Fibroblast of skin of right biceps (primary cell): ENCODE measurements around the gene SNF8.
A peak's percentile ranks its signal among the peaks of the same experiment; 100 is the strongest.

Source experiments
- DNase-seq: peaks from one replicate; pipeline ENCODE4 v3.0.0-alpha.2; 2013

The SNF8 gene

DNA sequence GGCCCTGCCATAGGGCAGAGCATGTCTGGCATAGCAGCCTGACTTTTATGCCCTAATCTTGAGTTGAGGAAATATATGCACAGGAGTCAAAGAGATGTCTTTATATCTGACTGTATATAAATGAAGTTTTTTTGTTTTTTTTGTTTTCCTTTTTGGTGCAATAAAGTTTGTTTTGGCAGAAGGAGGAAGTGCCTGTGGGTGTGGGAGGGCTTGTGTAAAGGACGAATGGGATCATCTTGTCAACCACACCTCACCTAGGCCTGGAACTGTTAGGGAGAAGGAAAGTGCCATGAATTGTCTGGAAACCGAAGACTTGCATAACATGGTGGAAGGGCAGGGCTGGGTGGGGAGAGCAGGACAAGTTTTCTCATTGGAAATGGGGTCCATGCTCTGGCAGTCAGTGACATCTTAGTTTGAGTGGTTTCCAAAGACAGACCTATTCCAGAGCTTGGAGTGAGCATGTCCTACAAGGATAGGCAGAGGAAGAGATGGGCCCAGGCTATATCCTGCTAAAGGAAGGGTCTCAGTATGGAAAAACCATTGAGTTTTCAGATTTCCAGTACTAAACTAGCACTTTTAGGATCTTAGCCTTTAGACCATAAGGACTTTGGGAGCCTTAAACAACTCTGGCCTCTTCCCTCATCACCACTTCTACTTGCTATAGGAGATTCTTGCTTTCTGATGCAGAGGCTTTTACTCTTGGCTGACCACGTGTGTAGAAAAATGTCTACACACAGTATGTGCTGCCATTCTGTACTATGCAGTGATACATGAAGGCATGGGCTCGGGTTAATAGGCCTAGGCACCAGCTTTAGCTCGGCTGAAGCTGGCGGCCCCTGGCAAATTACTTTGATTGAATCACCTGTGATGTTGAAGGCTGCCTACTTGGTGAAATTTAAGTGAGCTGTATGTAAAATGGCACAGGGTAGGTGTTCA lies 15.5 kb downstream of the SNF8 start:
- no peak for DNase-seq

DNA sequence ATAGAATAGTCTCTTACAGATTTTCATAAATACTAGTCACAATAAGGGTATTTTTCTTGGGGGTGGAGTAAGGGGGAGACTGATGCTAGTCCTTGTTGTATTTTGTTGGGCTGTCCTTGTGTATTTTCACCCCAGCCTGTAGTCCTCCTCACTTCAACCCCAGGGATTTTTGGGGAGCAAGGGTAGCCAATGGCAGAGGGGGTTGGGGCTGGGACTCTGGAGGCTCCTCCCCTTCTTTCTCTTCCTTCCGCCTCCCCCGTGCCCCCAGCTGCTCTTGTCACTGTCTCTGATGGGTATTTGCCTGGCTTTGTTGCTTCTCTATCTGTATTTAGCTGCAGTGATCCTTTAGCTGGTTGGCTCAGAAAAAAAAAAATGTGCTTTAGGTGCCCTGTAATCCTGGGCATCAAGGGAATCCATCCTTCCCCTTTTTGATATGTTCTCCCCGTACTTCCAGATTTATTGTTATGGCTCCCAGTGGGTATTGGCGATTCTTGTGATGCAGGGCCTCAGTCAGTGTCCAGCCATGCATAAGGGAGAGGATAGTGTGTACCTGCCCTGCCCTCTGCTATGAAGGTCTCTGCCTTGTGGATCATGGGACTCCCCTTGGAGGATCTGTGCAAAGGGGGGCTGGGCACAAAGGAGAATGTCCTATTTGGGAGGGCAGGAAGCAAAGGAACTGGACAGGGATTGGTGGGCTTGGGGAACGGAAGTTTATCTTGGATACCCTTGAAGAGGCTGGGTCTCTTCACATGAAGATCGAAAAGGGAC lies 16.5 kb downstream of the SNF8 start:
- DNase-seq: no peak

DNA sequence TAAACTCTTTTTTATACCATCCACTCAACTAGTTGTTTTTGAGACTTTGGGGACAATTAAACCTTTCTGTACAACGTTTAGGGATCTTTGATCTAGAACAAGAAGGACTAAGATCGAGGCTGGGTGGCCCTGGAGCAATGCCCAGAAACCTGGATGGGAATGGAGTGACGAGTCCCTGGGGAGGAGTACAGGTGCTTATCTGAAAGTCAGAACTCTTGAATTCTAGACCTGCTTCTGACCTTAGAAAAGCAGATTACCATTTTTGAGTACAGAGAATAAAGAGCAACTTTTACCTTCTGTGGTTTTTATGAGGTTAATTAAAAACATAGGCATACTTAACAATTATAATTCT lies 18.7 kb downstream of the SNF8 start:
- DNase-seq: no peak

DNA sequence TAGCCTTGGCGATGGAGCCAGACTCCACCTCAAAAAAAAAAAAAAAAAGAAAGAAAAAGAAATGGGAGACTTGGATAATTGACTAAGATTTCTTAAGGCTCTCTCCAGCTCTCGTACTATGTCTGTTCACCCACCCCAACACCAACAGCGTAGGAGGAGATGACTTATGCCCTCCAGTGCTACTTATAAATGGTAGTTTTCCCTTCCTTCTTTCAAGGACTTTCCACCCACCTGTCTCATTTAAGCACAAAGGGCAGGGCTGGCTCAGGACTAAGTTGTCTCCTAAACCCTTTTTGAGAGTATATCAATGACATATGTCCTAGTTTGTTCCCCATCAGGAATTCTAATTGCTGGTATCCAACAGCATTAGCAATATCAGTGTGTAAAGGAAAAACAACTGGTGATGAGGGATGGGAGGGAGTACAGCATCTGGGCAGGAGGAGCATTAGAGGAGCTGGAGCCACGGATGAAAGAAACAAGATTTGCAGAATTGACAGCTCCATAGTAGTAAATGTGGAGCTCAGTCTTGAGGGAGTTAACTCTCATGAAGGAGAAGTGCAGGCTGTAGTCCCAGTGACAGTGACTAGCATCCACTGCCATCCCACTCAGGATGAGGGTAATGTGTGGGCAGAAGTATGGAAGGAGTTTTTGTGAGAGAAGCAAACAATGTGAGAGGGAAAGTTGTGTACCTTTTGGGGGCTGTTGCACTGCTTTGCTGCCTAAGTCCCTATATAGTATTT lies 19.2 kb downstream of the SNF8 start:
- DNase-seq: no peak

DNA sequence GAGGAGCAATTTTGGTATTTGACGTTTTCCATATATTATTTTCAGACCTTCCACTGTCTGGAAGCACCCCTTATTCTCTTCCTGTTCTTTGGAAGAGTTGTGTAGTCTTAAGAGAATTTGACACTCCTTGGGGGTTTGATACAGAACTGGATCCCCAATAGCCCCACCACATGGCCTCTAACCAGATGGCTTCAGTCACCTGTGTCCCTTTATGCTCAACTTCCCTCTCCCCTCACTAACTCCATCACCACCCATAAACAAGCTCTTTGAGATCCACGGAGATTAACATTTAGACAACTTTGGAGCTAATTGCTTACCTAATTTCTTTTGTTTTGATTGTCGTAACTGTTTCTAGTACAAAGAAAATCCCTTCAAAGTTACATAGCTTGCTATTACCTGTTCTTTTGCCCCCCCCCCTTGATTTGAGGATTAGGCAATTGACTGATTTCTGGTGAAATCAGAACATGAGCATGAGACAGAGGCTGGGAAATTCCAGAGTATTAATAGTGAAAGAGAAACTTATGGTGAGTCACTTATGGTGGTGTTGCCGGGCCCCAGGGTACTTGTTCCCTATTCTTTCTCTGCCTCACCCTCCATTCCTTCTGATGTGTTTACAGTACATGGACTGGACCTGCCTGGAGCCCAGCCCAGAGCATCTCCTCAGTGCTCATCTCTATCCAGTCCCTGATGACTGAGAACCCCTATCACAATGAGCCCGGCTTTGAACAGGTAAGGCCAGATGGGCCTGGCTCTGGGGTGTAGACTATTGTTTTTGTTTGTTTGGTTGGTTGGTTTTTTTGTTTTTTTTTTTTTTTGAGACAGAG lies 29.0 kb downstream of the SNF8 start:
- peak; percentile 77 for DNase-seq

DNA sequence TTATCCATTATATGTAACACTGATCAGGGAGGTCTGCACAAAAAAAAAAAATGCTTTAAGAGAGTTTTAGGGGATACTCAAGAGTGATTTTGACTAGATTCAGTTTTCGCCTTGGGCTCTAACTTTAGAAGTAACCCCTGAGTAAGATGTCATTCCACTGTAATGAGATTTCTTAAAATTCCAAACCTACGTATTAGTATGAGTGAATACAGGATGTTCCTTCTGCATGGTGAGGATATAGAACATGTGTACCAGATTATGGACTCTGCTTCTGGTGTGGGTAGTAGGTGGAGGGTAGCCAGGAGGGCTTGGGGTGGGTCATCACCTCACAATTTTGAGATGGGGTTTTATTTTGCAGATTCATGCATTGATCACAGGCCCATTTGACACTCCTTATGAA lies 32.2 kb downstream of the SNF8 start:
- no peak for DNase-seq

DNA sequence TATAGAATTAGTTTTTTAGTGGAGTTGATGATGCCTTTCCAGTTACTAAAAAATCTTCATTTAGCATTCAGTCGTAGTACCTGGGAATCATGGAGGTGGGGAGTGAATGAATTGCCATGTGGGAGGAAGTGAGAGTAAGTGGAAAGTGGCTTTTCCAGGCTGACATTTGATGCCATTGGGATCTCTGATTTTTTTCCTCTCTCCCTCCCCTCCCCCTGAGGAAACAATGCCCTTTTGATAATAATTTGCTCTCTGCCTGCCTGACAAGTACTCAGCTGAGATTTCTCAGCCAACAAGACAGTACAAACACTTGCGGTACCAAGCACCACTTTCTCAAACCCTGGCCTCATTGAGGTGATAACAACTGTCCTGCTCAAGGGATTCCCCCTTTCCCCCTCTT lies 34.3 kb downstream of the SNF8 start:
- no peak for DNase-seq

DNA sequence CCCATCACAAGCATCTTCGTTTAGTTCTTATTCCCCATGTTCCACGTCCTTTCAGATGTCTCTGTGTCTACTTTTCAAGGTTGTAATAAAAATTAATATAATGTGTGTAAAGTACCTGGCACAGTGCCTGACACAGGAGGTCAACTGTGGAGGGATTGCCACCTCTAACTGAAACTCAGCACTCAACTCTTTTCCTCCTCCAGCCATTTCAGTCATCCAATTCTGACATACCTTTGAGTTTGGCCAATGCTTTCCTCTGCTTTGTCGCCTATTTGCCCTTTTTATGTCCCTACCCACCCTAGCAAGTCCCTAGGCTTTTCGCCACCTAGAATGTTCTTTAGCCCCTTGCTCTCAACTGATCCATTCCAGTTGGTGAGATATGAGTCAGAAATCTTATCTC lies 34.9 kb downstream of the SNF8 start:
- DNase-seq: no peak

DNA sequence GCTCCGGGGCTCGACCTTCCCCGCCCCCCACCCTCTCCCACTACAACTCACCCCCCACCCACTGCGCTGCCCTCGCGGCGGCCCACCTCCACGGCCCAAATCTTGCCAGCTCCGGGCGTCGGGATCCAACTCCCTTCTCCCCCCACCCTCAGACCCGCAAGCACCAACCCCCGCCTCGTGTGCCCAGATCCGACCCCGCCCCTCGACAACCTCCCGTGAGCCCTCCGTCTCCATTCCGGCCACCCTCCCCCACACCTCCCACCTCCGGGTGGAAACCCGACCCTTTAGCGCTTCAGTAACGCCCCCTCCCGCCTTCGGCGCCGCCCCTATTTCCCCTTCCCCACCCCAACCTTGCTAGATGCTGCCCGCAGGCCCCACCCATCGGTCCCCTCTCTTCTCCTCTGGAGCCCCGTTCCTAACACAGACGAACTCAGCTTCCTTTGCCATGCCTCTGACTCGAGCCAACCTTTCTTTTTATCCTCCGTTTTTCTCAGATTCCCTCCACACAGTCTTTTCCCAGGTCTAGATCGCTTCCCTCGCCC lies 35.7 kb downstream of the SNF8 start:
- peak; percentile 92 for DNase-seq

DNA sequence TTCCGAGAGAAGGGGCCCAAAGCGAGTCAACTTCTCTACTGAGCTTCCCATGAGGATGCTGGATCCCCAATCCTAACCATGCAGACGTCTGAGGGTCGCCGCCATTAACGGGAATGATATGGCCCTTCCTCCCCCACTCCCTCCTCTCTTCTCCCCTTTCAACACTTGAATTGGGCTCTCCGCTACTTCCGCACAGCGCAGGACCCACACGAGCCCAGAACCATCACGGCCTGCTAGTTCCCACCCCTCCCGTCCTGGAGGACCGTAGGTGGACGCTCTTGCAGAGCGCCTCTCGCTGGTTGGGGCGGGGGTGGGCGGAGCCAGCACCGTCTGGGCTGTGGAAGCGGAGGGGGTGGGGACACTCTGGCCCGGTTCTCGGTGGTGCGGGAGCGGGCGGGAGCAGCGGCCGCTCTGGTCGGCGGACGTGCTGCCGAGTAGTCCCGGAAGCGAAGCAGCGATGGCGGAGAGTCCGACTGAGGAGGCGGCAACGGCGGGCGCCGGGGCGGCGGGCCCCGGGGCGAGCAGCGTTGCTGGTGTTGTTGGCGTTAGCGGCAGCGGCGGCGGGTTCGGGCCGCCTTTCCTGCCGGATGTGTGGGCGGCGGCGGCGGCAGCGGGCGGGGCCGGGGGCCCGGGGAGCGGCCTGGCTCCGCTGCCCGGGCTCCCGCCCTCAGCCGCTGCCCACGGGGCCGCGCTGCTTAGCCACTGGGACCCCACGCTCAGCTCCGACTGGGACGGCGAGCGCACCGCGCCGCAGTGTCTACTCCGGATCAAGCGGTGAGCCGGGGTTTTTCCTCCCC lies 36.4 kb downstream of the SNF8 start, which contains the start of gene UBE2Z:
Gene UBE2Z (plus strand): TSS at position 361 of the 797 bp plus-strand sequence. CDS start 97 bp downstream, at position 458.
- DNase-seq: peak; percentile 96

DNA sequence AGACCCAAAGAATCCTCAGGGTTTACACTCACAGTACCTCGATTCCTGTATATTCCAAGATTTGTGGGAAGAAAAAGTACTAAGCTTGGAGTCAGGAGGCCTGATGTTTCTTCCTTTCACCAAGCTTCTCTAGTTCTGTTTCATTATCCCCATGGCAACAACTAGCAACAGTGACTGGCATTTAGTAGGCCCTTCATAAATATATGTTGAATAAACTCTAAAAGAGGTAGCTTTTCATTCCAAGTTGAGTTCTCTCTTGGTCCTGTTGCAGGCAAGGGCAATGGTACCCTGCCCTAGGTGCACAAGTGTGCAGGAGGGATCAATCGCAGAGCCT lies 37.0 kb downstream of the SNF8 start:
- DNase-seq: peak; percentile 48

DNA sequence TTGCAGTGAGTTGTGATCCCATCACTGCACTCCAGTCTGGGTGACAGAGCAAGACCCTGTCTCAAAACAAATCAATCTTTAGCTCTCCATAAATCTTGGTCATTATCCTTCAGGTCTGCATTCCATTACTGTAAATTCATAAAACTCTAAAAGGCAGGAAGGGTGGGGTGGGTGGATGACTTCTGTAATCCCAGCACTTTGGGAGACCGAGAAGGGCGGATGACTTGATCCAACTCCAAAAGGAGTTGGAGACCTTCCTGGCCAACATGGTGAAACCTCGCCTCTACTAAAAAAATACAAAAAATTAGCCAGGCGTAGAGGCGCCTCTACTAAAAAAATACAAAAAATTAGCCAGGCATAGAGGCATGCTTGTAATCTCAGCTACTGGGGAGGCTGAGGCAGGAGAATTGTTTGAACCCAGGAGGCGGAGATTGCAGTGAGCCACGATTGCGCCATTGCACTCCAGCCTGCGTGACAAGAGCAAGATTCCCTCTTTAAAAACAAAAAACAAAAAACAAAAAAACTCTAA lies 38.6 kb downstream of the SNF8 start:
- DNase-seq: no peak

DNA sequence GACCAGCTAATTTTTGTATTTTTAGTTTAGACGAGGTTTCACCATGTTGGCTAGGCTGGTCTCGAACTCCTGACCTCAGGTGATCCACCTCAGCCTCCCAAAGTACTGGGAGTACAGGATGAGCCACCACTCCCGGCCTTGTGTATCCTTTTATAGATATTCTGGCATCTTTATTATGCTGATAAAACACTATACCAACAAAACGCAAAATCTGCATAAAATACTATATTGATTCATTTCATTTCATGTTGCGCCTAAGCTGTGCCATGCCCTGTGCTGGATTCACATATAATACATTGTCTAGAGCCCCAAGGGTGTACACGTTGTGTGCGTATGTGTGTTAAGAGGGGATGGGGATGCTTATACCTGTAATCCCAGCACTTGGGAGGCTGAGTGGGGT lies 40.2 kb downstream of the SNF8 start:
- no peak for DNase-seq

DNA sequence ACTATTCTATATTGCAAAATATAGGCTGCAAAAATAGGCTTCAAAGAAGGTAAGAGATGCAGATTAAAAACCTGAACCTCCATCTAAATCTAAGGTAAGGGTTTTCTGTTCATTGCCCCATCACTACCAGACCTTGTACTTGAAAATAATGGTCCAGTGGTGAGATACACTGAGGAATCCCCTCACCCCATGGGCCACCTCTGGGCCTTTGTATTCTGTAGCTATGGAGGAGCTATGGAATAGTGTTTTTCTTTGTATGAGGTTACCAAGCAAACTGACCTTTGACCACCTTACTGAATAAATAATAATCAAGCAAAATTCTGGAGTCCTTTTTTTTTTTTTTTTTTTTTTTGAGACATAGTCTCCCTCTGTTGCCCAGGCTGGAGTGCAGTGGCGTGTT lies 41.2 kb downstream of the SNF8 start:
- DNase-seq: no peak

DNA sequence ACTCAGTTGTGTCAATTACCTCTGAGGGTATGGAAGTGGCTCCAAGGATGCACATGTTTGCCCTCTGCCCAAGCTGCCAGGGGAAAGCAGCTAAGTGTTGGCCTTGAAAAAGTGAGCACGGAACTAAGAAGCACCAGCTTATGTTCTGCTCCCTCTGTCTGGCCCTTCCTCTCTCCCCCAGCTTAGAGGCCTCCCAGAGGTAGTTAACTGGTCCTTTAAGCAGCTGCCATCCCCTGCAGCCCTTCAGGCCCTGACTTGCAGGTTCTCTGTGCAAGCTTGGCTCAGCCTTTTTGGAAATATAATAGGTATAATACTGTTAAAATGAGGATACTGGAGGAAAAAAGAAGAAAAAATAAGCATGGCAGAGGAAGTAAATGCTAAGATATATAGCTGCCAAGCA lies 43.4 kb downstream of the SNF8 start:
- DNase-seq: no peak

DNA sequence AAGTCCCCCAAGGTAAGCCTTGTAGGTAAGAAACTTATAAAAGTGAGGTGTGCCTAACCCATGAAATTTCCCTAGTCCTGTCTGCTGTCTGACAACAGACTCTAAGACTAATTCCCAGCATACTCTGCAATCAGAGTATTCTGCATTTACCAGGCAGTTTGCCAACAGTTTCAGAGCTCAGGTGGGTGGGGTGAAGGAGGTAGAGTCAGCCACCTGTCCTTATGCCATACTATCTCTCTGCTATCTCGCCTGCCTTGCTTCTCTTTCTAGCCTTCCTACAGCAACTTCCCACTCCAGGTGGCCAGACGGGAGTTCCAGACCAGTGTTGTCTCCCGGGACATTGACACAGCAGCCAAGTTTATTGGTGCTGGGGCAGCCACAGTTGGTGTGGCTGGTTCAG lies 49.8 kb downstream of the SNF8 start:
- DNase-seq: no peak

DNA sequence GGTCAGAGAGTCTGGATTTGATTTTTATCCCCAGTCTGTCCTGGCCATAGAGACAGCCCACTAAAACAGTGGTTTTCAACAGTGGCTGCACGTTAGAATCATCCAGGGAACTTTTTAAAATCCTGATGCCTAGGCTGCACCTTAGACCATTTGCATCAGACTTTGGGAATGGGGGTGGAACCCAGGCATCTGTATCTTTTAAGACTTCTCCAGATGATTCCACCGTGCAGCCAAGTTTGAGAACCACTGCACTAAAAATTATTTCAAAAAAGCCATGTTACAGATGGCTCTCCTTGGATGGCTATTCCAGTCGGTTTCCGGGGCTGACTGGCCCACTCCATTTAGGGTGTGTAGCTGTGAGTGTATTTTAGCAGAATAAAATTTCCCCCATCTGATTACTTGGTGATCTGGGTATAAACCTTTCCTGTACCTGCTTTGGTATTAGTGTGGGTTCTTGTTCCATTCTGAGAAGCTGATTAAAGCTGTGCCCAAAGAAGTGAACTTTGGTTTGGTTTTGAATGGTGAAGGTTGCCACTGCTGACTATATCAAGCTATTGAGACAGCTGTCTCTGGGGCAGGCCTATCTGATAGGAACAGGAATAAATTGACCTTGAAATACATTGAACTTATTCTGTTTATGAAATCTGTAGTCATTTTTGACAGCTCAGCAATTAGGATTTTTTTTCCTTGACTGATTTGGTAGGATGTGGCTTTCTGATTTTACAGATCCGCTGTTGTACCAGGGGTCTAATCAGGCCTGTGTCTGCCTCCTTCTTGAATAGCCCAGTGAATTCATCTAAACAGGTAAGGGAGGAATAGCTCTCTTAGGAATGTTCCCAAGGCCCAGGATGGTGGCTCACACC lies 50.8 kb downstream of the SNF8 start:
- DNase-seq: no peak

DNA sequence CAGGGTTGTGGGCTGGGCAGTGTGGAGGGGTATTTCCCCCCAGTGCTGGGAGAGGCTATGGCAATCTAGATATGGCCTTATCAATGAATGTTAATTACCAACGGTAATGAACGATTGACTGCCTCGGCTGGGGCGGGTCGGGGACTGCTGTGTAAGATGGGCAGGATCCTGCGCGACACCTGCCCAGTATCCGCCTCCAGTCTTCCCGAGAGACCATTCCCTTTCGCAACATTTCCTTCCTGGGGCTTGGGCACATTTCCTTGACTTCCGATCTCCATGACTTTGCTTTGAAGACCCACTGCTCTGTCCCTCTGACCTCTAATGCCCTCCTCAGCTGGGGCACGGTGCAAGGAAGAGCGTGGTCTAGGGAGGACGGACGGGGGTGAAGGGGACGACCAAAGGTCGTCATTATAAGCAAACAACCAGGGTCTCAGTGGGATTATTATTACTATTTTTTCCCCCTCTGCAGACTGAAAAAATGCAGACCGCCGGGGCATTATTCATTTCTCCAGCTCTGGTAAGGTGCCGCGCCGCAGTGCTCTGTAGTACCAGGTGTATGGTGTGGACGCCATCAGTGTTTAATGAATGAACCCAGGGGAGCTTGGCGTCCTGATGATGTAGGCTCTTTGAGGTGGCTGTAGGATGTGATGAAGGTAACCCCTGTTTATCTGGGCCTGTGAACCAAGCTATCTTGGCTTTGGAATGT lies 51.5 kb downstream of the SNF8 start:
- no peak for DNase-seq

DNA sequence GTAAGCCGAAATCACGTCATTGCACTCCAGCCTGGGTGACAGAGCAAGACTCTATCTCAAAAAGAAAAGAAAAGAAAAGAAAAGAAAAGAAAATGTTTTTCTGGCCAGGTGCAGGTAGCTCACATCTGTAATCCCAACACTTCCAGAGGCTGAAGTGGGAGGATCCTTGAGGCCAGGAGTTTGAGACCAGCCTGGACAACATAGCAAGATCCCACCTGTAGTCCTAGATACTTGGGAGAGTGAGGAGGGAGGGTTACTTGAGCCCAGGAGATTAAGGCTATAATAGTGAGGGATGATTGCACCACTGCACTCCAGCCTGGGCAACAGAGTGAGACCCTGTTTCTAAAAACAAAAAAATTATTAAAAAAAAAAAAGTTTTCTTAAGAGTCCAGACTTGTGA lies 54.6 kb downstream of the SNF8 start:
- no peak for DNase-seq

DNA sequence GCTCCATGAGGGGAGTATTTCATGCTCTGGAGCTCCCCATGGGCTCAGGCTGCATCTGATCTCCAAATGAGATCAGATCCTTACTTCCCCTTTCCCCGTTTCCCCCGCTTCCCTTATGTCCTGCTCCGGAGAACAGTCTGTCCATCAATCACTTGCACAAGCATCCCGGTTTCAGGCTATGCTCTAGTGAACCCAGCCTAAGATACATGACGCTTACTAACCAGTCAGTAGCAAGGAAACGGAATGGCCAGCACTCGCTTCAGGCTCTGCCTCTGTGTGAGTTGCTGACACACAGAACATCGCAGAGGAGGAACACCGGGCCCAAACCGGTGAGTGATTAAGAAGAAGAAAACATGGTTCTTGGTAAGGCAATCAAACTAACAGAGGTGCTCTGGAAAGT lies 61.5 kb downstream of the SNF8 start:
- no peak for DNase-seq
